NB4 (cell line): ENCODE results near the gene EID3.

Source experiments
- CTCF ChIP-seq: IDR thresholded peaks from one replicate; pipeline ENCODE4 v1.5.1; 2012; ENCODE audit warnings: low read depth, low read length
- MYC ChIP-seq: IDR thresholded peaks from 2 replicates; pipeline ENCODE4 v1.6.1; 2011; ENCODE audit warnings: low read depth, low read length
- POLR2A ChIP-seq: IDR thresholded peaks from 2 replicates; pipeline ENCODE4 v1.6.1; 2011; ENCODE audit warnings: mild to moderate bottlenecking; ENCODE audit not compliant: insufficient read length; ENCODE audit errors: extremely low read depth
- TF ChIP-seq, protein P1 (sequence below): IDR thresholded peaks from 2 replicates; pipeline ENCODE4 v1.6.1; 2011; ENCODE audit warnings: low read depth, low read length

DNA sequence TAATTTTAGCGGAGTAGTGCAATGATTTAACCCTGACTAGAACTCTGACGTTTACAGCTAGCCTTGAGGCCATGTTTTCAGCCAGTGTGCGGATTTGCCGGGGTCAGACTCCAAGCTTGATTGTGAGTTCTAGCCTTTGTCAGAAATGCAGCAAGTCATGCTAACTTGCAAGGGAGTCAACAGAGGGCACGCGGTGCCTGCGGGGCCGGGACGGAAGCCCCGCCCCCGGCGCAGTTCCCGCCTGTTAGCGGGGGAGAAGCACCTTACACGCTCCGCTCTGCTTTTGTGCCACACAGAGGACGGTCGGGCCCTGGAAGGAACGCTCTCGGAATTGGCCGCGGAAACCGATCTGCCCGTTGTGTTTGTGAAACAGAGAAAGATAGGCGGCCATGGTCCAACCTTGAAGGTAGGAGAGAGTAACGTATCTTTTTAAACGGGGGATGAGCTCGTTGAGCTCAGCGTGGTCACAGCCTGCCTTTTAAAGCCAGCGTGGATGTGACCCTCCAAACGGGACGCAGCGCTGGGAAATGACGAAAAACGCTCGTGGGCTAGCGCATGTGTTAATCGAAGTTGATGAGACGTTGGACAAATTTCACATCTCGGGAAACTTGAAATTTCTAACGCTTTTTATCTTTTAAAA lies 14.8 kb upstream of the EID3 start:
- TF ChIP-seq POLR2A, result peak; percentile 79
- TF ChIP-seq CTCF, result no peak
- peak; percentile 97 for TF ChIP-seq MYC
- TF ChIP-seq, protein P1, sequence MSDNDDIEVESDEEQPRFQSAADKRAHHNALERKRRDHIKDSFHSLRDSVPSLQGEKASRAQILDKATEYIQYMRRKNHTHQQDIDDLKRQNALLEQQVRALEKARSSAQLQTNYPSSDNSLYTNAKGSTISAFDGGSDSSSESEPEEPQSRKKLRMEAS, result peak; percentile 97
